SJSA1 (cell line): ENCODE measurements around the gene ZCCHC14. TPM values are rescaled to one million over a fixed set of nuclear protein-coding genes. Genes with fewer than 3 reads are reported as not detected.
"Not testable (repeated sequence)": the region's sequence is repeated elsewhere in the genome, so short reads cannot be mapped to it uniquely, and the experiment has no call there.

Experiments used
- DNase-seq, 2 experiments: peaks; one replicate each; pipeline ENCODE4 v3.0.0-alpha.2; 2015 to 2020; ENCODE audit warnings: low spot score in 2 of 2, low read depth in 1 of 2
- H3K27ac ChIP-seq: fragments of 250-450 bp; sonication (Bioruptor Pico); 2 replicates; pipeline ENCODE4 v1.5.1; 2020; ENCODE audit warnings: mild to moderate bottlenecking, moderate library complexity
- H3K27me3 ChIP-seq: fragments of 250-450 bp; sonication (Bioruptor Pico); replicated peaks from 2 replicates; pipeline ENCODE4 v1.5.1; 2020; ENCODE audit warnings: mild to moderate bottlenecking, moderate library complexity
- H3K36me3 ChIP-seq: fragments of 250-450 bp; sonication (Bioruptor Pico); 2 replicates; pipeline ENCODE4 v1.5.1; 2020; ENCODE audit warnings: mild to moderate bottlenecking
- H3K4me1 ChIP-seq: fragments of 250-450 bp; sonication (Bioruptor Pico); replicated peaks from 2 replicates; pipeline ENCODE4 v1.6.1; 2021; ENCODE audit warnings: mild to moderate bottlenecking
- H3K4me3 ChIP-seq: fragments of 250-450 bp; sonication (Bioruptor Pico); 2 replicates; pipeline ENCODE4 v1.5.1; 2020; ENCODE audit warnings: mild to moderate bottlenecking
- H3K9me3 ChIP-seq: fragments of 250-450 bp; sonication (Bioruptor Pico); replicated peaks from 2 replicates; pipeline ENCODE4 v1.5.1; 2020; ENCODE audit warnings: mild to moderate bottlenecking
- total RNA-seq: library from RNA; depleted of rRNA; stranded (reverse); fragments of >200 nt; shearing (Covaris generic); gene quantifications from 2 replicates; pipeline ENCODE4 v1.2.3, GENCODE V29; 2014

The ZCCHC14 gene
- total RNA-seq, 1 experiment from 2014 or later, result 10.7 TPM

DNA sequence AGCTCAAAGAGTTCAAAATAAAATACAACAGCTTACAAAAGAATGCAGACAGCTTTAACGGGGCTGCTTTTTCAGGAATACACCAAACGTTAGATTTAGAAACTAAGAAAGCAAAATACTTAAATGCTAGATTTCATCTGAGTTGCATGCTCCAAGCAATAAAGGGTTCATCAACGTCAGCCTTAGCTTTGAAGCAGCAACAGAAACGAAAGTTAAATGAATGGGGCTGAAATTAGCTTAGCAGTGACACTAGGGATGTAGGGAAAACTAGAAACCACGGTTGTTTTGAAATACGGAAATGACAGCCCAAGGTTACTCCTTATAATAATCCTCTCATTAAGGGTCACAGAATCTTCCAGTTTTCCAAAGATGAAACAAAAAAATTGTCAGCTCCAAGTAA is 3.9 kb downstream of the ZCCHC14 start:
- H3K27me3 ChIP-seq, H3K4me3 ChIP-seq, DNase-seq, H3K9me3 ChIP-seq, H3K27ac ChIP-seq: not testable (repeated sequence)
- H3K36me3 ChIP-seq, result peaks cover 12% of the 10 kb centered on the region
- H3K4me1 ChIP-seq, result peaks cover 39% of the 10 kb centered on the region

- Histone ChIP-seq H3K4me1 (peaks cover 32% of the 10 kb centered on the region), H3K4me3 (no peak overlapping the region), H3K27ac (no peak overlapping the region), H3K27me3 (no peaks in the 10 kb centered on the region), H3K9me3 (no peaks in the 10 kb centered on the region), H3K36me3 (peaks cover 12% of the 10 kb centered on the region)
- no peak for DNase-seq
Observed at GRCh38 chr16:87487361-87487924, 5.4 kb downstream of the ZCCHC14 start.

DNA sequence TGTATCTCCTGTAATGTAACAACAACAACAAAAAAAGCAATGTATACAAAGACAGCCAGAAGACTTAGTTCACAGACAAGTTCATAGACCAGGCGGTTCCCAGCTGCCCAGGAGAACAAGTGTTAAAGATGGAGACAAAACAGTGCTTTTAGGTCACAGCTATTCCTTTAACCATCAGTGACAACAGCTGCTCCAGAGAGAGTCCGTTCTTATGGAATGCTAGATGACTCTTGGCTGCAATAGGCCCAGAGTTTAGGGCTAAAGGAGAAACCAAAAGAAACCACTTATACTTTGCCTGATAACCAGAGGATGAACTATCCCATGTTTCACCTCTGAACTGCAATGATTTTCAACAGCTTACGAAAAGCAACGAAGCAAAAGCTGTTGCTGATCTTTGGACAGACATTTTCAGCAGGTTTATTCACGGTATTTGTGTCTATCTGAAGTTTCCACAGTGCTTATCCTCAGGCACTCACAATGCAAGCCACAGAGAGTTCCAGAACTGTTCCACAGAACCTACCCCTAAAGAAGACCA is 6.0 kb downstream of the ZCCHC14 start:
- no peaks in the 10 kb centered on the region for H3K9me3 ChIP-seq
- no peaks in the 10 kb centered on the region for H3K27me3 ChIP-seq
- no peak for DNase-seq
- peaks cover 10% of the 10 kb centered on the region for H3K36me3 ChIP-seq
- no peak overlapping the region for H3K27ac ChIP-seq
- peaks cover 30% of the 10 kb centered on the region for H3K4me1 ChIP-seq
- H3K4me3 ChIP-seq, result no peak overlapping the region

DNA sequence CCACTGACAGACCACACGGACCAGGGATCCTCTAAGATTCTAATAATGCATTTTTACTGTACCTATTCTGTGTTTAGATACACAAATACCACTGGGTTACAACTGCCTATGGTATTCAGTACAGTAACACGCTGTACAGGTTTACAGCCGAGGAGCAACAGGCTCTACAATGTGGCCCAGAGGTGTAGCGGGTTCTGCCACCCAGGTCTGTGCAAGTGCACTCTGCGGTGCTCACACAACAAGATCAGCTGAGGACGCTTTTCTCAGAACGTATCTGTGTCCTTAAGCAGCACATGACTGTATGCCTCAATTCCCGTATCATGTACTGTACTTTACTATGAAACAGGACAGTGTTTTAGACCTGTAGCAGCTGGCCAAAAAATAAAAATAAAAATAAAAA is 6.5 kb downstream of the ZCCHC14 start:
- Histone ChIP-seq H3K36me3 (peaks cover 5% of the 10 kb centered on the region), H3K4me3 (no peak overlapping the region), H3K4me1 (peaks cover 26% of the 10 kb centered on the region), H3K9me3 (no peaks in the 10 kb centered on the region), H3K27me3 (no peaks in the 10 kb centered on the region), H3K27ac (no peak overlapping the region)
- DNase-seq, result no peak

DNA sequence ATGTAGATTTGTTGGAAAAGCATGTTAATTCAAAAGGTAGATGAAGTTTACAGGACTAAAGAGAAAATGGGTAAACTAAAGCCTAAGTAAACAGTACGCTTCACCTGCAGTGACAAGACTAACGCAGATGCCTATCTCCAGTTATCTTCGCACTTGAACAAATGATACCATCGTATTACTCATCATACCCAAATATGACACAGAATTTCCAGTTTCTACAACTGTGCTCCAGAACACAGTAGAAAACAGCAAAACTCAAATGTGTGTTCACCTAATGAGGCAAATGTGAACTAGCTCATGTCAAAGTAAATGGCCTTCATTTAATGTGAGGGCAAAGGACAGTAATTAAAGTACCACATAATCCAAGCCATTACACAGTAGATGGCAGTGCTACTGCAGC is 7.0 kb downstream of the ZCCHC14 start:
- not testable (repeated sequence) for DNase-seq, H3K4me3 ChIP-seq, H3K36me3 ChIP-seq, H3K27me3 ChIP-seq, H3K9me3 ChIP-seq, H3K27ac ChIP-seq
- peaks cover 21% of the 10 kb centered on the region for H3K4me1 ChIP-seq

DNA sequence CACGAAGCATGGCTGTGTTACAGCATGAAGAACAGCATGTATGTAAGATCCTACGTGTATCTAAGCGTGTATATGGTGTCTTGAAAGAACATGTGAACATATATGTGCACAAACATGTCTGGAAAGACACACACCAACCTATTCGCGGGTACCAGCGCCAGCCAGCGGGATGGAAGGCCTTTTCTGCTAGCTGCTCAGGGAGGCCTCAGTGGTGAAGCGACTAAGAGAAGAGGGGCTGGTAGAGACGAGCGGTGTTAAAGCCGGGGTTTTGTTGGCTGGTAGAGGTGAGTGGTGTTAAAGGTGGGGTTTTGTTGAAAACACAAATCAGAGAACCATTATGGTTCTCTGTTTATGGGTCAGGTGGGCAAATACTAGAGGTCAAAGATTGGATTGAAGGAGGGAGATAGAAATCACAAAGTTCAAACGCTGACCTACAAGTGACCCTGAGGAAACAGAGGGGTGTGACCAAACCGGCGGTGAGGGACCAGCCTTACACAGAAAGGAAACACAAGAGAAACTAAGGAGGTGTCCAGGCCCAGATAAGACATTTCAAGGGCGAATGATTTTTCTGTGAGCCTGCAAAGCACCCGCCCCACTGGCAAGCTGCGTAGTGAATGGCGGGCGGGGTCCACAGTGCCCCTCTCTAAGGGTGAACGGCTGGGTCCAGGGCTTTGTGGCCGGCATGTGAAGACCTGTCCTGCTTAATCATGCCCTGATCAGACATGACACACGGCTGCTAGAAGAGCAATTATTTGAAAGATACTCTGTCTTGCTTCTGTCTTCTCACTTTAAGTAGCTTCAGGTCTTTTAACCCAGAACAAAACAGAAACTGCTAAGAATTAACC is 8.1 kb downstream of the ZCCHC14 start:
- H3K27ac ChIP-seq, result no peak overlapping the region
- H3K4me3 ChIP-seq, result no peak overlapping the region
- no peak for DNase-seq
- peaks cover 12% of the 10 kb centered on the region for H3K4me1 ChIP-seq
- no peaks in the 10 kb centered on the region for H3K27me3 ChIP-seq
- H3K36me3 ChIP-seq, result no peaks in the 10 kb centered on the region
- no peaks in the 10 kb centered on the region for H3K9me3 ChIP-seq

DNA sequence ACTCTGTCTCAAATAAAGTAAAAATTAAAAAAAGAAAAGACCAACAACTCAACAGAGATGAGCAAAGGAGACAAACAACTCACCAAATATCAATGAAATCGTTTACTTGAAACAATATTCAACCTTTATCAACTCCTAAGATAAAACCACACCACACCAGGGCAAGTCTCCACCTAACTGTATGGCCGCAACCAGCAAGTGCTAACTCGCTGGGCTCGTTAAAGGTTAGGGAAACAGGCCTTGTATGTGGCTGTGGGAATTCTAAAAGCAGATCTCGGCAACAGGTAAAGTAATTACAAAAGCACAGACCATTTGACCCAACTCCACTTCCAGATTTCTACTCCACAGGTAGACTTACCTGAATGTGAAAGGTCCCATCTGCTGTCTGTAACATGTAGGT is 9.3 kb downstream of the ZCCHC14 start:
- Histone ChIP-seq H3K27me3 (no peaks in the 10 kb centered on the region), H3K4me1 (peaks cover 5% of the 10 kb centered on the region; the same call in 1 of the 2 replicates), H3K27ac (no peak overlapping the region), H3K9me3 (no peaks in the 10 kb centered on the region), H3K4me3 (no peak overlapping the region), H3K36me3 (no peaks in the 10 kb centered on the region)
- no peak for DNase-seq

DNA sequence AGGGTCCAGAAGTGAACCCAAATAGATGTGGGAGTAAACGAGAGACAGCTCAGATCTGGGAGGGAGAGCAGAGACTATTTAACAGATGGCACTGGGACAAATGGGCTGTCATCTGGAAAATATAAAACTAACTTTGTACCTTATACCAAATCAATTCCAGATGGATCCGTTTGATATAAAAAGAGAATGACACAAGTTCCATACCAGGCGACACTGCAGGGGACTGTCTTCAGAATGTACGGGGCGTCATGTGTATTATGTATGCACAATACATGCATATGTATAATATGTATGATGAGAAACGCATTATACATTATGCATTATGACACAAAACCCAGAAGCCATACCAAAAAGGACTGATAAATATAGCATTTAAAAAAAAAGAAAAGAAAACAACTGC is 10.2 kb downstream of the ZCCHC14 start:
- not testable (repeated sequence) for H3K4me1 ChIP-seq, H3K27ac ChIP-seq

GRCh38 chr16:87482266-87482665 is 10.6 kb downstream of the ZCCHC14 start:
- no peak for DNase-seq
- Histone ChIP-seq H3K4me1 (peaks cover 5% of the 10 kb centered on the region; the same call in 1 of the 2 replicates), H3K9me3 (no peaks in the 10 kb centered on the region), H3K4me3 (no peak overlapping the region), H3K27me3 (no peaks in the 10 kb centered on the region), H3K27ac (no peak overlapping the region), H3K36me3 (no peaks in the 10 kb centered on the region)

More for the DNA sequence above, 10.2 kb downstream of the ZCCHC14 start:
- not testable (repeated sequence) for H3K4me3 ChIP-seq, DNase-seq, H3K36me3 ChIP-seq, H3K9me3 ChIP-seq, H3K27me3 ChIP-seq

GRCh38 chr16:87481711-87482110 is 11.1 kb downstream of the ZCCHC14 start:
- not testable (repeated sequence) for DNase-seq, H3K9me3 ChIP-seq, H3K27ac ChIP-seq, H3K4me1 ChIP-seq, H3K27me3 ChIP-seq, H3K36me3 ChIP-seq, H3K4me3 ChIP-seq

DNA sequence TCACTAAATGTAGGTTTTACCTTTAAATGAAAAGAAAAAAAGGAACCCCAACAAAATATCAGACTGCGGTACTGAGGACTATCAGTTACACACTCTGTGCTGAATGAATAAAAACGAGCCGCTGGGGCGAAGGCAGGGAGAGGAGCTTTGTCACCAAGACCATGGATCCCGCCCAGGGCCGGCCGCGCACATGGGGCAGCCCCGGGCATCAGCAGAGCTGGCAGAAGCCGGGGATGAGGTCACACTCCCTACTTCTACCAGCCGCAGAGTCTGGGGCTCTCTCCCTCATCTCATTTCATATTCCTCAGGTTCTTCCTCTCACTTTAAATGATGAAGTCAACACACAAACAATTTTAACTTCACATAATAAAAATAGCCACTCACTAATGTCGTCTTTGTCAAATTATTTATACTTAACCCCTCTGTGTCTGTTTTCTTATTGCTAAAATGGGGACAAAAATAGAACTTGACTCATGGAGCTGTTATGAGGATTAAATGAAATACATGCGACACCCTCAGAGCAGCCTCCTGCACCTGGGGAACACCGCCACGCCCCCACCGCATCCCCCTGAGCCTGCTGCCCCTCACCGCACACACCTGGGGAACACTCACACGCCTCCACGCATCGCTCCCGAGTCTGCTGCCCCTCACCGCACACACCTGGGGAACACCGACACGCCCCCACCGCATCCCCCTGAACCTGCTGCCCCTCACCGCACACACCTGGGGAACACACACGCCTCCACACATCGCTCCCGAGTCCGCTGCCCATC is 15.4 kb downstream of the ZCCHC14 start:
- not testable (repeated sequence) for H3K4me3 ChIP-seq, H3K9me3 ChIP-seq, DNase-seq, H3K4me1 ChIP-seq, H3K27ac ChIP-seq, H3K36me3 ChIP-seq, H3K27me3 ChIP-seq

- H3K36me3 ChIP-seq, result peaks cover 3% of the 10 kb centered on the region
- H3K27ac ChIP-seq, result no peak overlapping the region
- peaks cover 4% of the 10 kb centered on the region; the same call in 1 of the 2 replicates for H3K4me1 ChIP-seq
- no peak for DNase-seq
- H3K9me3 ChIP-seq, result no peaks in the 10 kb centered on the region
- H3K4me3 ChIP-seq, result no peak overlapping the region
- no peaks in the 10 kb centered on the region for H3K27me3 ChIP-seq
Observed at GRCh38 chr16:87474566-87474996, 18.2 kb downstream of the ZCCHC14 start.

DNA sequence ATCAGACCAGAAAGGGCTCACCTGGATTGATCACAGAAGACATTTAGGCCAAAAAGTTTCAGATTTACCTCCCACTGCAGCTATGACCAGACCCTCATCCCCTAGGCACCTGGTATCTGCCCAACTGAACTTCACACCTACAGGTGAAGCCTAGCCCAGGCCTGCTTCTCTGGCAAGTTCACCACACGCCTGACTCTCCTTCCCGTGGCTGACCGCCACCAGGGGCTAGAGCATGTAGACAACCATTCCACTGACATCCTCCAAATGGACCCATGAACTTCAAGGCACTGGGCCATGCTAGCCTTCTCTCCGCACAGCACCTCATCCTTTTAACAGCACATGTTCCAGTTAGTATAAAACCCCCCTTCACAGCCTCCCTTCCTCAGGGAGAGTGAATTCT is 18.8 kb downstream of the ZCCHC14 start:
- no peak overlapping the region for H3K27ac ChIP-seq
- H3K4me3 ChIP-seq, result no peak overlapping the region
- peaks cover 3% of the 10 kb centered on the region for H3K36me3 ChIP-seq
- DNase-seq, result no peak
- H3K9me3 ChIP-seq, result no peaks in the 10 kb centered on the region
- H3K27me3 ChIP-seq, result no peaks in the 10 kb centered on the region
- peaks cover 4% of the 10 kb centered on the region; the same call in 1 of the 2 replicates for H3K4me1 ChIP-seq

DNA sequence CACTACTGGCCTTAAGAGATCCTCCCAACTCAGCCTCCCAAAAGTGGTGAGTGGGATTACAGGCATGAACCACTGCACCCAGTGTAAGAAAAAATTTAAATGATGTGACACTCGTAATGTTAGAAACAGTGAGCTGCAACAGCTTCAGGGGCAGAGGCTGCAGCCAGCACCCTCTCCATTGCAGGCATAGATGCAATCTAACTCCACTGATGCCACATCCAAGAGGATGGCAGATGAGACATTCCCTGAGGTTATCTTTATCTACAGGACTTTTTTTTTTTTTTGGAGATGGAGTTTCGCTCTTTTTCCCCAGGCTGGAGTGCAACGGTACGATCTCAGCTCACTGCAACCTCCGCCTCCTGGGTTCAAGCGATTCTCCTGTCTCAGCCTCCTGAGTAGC is 19.9 kb downstream of the ZCCHC14 start:
- H3K36me3 ChIP-seq, result peaks cover 3% of the 10 kb centered on the region
- H3K4me3 ChIP-seq, result no peak overlapping the region
- peaks cover 4% of the 10 kb centered on the region; the same call in 1 of the 2 replicates for H3K4me1 ChIP-seq

More for the DNA sequence above, 19.9 kb downstream of the ZCCHC14 start:
- Histone ChIP-seq H3K27ac (no peak overlapping the region), H3K9me3 (no peaks in the 10 kb centered on the region), H3K27me3 (no peaks in the 10 kb centered on the region)
- no peak for DNase-seq
